Measurements from ENCODE around the gene BCOR. TPM values are rescaled to one million over a fixed set of nuclear protein-coding genes. Genes with fewer than 3 reads are reported as not detected.
A peak's percentile ranks its signal among the peaks of the same experiment; 100 is the strongest.

Gene BCOR
- total RNA-seq, 1 donor from 2014 or later, result 33.2 TPM

DNA sequence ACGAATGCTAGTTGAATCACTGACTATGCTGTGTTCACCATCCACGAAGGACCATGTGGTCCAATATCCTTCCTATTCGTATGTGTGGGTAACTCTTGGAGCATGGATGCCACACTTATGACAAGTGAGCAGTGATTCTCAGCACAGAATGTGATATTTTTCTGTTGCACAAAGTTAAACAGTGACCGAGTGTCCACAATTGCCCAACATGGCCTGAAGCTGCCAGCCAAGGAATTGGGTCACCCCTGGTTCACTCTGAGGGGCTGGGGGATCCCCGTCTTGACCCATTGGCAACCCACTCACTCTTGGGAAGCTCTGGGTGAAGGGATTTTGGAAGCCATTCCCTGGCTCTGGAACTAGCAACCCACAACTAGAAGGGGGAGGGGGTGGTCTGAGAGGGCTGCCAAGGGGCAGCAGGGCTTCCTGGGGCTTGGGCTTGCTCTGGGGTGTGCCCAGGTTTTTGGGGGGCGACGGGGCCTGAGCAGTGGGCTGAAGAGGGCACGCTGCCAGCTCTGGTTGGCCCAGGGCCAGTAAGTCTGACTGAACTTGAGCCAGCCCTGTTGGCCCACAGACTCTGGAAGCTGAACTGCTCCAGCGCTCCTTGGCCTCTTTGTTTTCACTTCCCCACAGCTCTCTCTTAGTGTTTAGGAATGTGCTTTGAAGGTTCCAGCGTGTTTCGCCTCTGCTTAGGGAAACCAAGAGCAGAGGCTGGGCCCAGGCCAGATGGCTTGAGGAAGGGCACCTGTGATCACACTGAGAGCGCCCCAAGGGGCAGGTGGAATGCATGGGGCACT lies 43.1 kb upstream of the BCOR start:
- Mint-ChIP-seq H3K4me3 (peak overlapping the region; percentile 62), H3K36me3 (ENCODE audit: low read depth) (no peaks in the 10 kb centered on the region), H3K4me1 (peaks cover 29% of the 10 kb centered on the region), H3K9me3 (no peaks in the 10 kb centered on the region), H3K27me3 (ENCODE audit: low read depth) (peaks cover 8% of the 10 kb centered on the region), H3K27ac (ENCODE audit: unreplicated experiment) (peak overlapping the region; percentile 86)
- DNase-seq (ENCODE audit: low read depth, low spot score), result no peak
- no peak for TF ChIP-seq CTCF (conservative IDR thresholded peaks at IDR 0.05)

DNA sequence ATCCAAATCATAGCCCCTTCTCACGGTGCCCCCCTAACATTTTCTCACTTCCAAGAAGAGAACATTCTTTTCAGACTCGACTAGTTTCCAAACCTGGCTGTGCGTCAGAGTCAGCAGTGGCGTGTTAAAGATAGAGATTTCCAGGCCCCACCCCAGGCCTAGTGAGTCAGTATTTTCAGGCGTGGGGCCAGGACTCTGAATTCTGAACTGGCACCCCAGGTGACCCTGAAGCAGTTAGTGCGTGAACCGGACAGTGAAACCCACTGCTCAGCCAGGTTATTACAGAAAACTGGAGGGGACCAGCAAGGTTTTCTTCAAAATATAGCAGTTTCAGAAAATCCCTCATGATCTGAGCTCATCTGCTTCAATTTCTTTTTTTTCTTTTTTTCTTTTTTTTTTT lies 35.0 kb upstream of the BCOR start:
- Mint-ChIP-seq H3K9me3 (no peaks in the 10 kb centered on the region), H3K4me3 (no peak overlapping the region), H3K36me3 (ENCODE audit: low read depth) (peaks cover 5% of the 10 kb centered on the region), H3K27ac (ENCODE audit: unreplicated experiment) (no peak overlapping the region), H3K4me1 (peaks cover 4% of the 10 kb centered on the region), H3K27me3 (ENCODE audit: low read depth) (no peaks in the 10 kb centered on the region)
- TF ChIP-seq CTCF (conservative IDR thresholded peaks at IDR 0.05), result no peak
- DNase-seq (ENCODE audit: low read depth, low spot score), result no peak

DNA sequence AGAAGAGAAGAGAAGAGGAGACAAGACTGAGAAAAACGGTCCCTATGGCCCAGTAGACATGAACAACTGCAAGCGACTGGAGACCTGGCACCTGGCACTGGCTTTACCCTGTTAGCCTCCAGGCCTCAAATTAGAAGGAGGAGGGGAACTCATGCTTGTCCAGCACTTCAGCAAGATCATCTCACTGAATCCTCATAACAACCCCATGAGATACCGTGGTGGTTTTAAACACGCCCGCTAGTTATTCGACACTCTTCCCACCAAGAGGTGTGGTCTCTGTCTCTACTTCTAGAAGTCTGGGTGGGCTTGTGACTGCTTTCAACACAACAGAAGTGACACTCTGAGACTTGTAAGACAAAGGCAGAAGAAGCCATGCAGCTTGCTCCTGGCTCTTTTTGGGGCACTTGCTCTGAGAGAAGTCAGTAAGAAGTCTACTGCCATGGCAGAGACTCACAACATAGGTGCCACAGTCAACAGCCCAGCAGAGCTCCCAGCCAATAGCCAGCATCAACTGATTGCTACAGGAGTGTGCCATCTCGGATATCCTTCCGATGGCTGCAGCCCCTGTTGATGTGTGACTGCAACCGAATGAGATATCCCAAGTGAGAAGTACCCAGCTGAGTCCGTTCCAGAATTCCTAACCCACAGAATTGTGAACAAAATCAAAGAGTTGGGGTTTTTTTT lies 34.0 kb upstream of the BCOR start:
- Mint-ChIP-seq H3K4me1 (peaks cover 4% of the 10 kb centered on the region), H3K27ac (ENCODE audit: unreplicated experiment) (peak overlapping the region; percentile 27), H3K27me3 (ENCODE audit: low read depth) (no peaks in the 10 kb centered on the region), H3K4me3 (no peak overlapping the region), H3K9me3 (no peaks in the 10 kb centered on the region), H3K36me3 (ENCODE audit: low read depth) (peaks cover 8% of the 10 kb centered on the region)
- no peak for DNase-seq (ENCODE audit: low read depth, low spot score)
- TF ChIP-seq CTCF (conservative IDR thresholded peaks at IDR 0.05), result no peak

- Mint-ChIP-seq H3K9me3 (peaks cover 2% of the 10 kb centered on the region), H3K4me1 (peaks cover 4% of the 10 kb centered on the region), H3K27ac (ENCODE audit: unreplicated experiment) (no peak overlapping the region), H3K4me3 (no peak overlapping the region), H3K36me3 (ENCODE audit: low read depth) (peaks cover 12% of the 10 kb centered on the region), H3K27me3 (ENCODE audit: low read depth) (no peaks in the 10 kb centered on the region)
- TF ChIP-seq CTCF (conservative IDR thresholded peaks at IDR 0.05), result no peak
- no peak for DNase-seq (ENCODE audit: low read depth, low spot score)
These were observed 32.4 kb upstream of the BCOR start for GRCh38 chrX:40130207-40130606.

DNA sequence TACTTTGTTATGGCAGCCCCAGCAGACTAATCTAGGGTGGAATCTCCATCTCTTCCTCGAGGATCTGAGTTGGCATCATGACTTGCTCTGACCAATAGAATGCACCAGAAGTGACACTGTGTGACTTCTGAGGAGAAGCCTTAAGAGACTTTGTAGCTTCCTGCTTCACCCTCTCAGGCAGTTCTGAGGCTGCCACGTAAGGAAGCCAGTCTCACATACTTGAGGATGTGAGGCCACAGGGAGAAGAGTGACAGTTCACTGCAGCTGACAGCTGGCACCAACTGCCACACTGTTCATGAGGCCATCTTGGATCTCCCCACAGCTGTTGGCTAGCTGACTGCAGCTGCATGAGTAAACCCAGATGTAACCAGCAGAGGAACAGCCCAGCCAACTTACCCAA lies 29.3 kb upstream of the BCOR start:
- Mint-ChIP-seq H3K4me1 (peaks cover 4% of the 10 kb centered on the region), H3K27me3 (ENCODE audit: low read depth) (no peaks in the 10 kb centered on the region), H3K9me3 (peaks cover 2% of the 10 kb centered on the region), H3K27ac (ENCODE audit: unreplicated experiment) (no peak overlapping the region), H3K36me3 (ENCODE audit: low read depth) (peaks cover 12% of the 10 kb centered on the region), H3K4me3 (no peak overlapping the region)
- TF ChIP-seq CTCF (conservative IDR thresholded peaks at IDR 0.05), result no peak
- no peak for DNase-seq (ENCODE audit: low read depth, low spot score)

Data from neural crest cell (in vitro differentiated cells).